IgD-negative memory B cell (primary cell): ENCODE measurements around the gene VAT1. TPM values are rescaled to one million over a fixed set of nuclear protein-coding genes. Genes with fewer than 3 reads are reported as not detected.

ENCODE experiments used
- H3K27ac Mint-ChIP-seq, 3 donors: one replicate each; pipeline ENCODE4 v1.8.0; 2020 to 2022; ENCODE audit warnings: mild to moderate bottlenecking in 3 of 3, mixed read lengths in 3 of 3, moderate library complexity in 1 of 3
- H3K27me3 Mint-ChIP-seq: one replicate; pipeline ENCODE4 v1.8.0; 2021; ENCODE audit warnings: mixed read lengths
- H3K36me3 Mint-ChIP-seq: one replicate; pipeline ENCODE4 v1.8.0; 2020; ENCODE audit warnings: mild to moderate bottlenecking, mixed read lengths
- H3K4me1 Mint-ChIP-seq, 3 donors: one replicate each; pipeline ENCODE4 v1.8.0; 2020 to 2022; ENCODE audit warnings: mixed read lengths in 3 of 3, mild to moderate bottlenecking in 1 of 3
- H3K4me3 Mint-ChIP-seq, 4 donors: one replicate each; pipeline ENCODE4 v1.8.0; 2020 to 2022; ENCODE audit warnings: mild to moderate bottlenecking in 4 of 4, mixed read lengths in 4 of 4, moderate library complexity in 3 of 4
- H3K9me3 Mint-ChIP-seq, 3 donors: one replicate each; pipeline ENCODE4 v1.8.0; 2020 to 2021; ENCODE audit warnings: mixed read lengths in 3 of 3, mild to moderate bottlenecking in 1 of 3
- polyA plus RNA-seq: library from polyadenylated mRNA; unstranded; fragments of 300-500 nt; fragmentation: Illumina TruSeq; gene quantifications from one replicate; pipeline ENCODE4 v1.2.3, GENCODE V29; 2021

The VAT1 gene
- polyA plus RNA-seq, 1 donor from 2014 or later = 47.6 TPM

DNA sequence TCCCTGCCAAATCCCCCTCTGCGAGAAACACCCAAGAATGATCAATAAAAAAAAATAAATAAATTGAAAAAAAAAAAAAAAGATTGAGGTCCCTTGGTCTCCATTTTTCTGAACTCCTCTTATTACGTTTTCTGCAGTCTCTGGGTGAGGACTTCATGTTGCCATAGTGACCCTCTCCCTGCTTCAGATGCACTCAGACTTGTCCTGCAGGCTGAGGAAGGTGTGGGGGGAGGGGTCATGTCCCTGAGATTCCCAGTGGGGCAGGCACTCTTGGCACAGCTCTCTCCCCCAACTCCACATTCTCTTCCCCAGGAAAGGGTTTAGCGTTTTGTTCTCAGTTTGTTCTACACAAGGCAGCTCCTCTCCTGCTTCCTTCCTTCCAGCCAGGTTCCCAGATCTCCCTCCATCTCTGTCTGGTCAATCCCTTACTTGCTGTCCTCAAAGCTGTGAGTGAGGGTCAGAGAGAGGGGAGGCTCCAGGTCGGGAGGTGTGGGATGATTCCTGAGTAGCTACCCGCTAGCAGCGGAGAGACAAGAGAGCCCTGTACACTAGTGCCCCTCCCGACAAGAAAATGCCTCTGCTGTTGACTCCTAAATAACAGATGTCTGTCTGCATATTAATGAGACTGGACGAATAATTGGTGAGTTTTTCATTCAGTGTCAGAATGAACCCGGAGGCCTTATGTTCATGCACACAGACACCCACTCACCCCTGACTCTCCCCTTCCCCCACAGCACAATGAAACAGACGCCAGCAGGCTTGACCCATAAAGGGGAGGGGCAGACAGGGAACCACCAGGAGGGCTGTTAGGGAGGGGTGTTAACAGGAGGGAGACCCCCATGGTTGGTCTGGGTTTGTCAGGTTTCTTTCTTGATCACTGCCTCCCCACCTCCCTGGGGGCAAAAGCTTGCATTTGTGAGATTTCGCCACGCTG is 12.0 kb upstream of the VAT1 start:
- peak overlapping the region in 1 of 3 donors; percentile 7 for H3K27ac Mint-ChIP-seq
- H3K4me1 Mint-ChIP-seq = peaks cover 0 to 3% (median 0%) of the 10 kb centered on the region in 3 donors
- no peaks in the 10 kb centered on the region for H3K9me3 Mint-ChIP-seq
- H3K36me3 Mint-ChIP-seq = no peaks in the 10 kb centered on the region
- no peak overlapping the region for H3K4me3 Mint-ChIP-seq
- H3K27me3 Mint-ChIP-seq = no peaks in the 10 kb centered on the region

DNA sequence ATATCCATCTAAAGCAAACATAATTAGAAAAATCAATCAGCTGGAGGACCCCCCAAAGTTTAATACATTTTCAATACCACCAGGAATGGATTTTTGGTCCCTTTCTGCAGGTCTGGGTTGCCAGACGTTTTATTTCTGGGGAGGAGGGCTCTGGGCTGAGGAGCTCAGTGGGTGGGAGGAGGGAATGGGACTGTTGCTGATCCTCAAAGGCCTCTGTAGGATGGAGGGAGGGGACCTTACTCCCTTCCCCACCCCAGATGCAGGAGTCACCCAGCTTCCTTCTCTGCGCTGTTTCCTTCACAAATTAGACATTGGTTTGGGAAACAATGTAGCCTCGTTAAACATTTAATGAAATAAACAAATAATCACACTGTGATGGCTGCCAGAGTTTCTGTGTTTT is 9.5 kb upstream of the VAT1 start:
- H3K4me3 Mint-ChIP-seq = no peak overlapping the region
- H3K27me3 Mint-ChIP-seq = no peaks in the 10 kb centered on the region
- H3K36me3 Mint-ChIP-seq = no peaks in the 10 kb centered on the region
- H3K9me3 Mint-ChIP-seq = no peaks in the 10 kb centered on the region
- peaks cover 0 to 4% (median 4%) of the 10 kb centered on the region in 3 donors for H3K4me1 Mint-ChIP-seq
- no peak overlapping the region for H3K27ac Mint-ChIP-seq

DNA sequence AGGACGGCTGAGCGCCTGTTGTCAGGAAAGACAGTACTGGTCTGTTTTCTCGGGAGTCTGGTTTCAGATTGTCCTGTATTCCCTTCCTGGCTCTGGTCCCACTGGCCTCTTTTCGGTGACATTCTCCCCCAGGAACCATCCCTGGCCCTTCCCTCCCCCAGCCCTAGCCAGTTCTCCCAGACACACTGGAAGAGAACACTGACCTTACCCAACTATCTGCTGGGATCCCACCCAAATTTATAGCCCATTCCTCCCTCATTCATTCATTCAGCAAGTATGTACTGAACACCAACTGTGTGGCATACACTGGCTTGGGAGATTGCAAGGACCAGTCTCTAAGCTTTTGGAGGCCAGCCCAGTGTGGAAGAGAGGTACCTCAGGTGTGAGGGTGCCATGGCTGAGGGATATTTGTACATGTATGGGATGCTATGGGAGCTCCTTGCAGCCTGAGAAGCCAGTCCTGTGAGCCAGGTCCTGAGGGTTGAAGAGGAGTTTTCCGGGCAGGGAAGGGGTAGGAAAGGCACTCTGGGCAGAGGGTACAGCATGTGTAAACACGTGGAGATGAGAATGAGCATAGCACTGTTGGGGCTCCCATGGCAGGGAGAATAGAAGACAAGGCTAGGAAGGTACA is 8.1 kb upstream of the VAT1 start:
- Mint-ChIP-seq H3K27me3 (no peaks in the 10 kb centered on the region), H3K4me1 (peaks cover 0 to 7% (median 5%) of the 10 kb centered on the region in 3 donors), H3K4me3 (no peak overlapping the region), H3K27ac (no peak overlapping the region), H3K36me3 (no peaks in the 10 kb centered on the region), H3K9me3 (no peaks in the 10 kb centered on the region)

DNA sequence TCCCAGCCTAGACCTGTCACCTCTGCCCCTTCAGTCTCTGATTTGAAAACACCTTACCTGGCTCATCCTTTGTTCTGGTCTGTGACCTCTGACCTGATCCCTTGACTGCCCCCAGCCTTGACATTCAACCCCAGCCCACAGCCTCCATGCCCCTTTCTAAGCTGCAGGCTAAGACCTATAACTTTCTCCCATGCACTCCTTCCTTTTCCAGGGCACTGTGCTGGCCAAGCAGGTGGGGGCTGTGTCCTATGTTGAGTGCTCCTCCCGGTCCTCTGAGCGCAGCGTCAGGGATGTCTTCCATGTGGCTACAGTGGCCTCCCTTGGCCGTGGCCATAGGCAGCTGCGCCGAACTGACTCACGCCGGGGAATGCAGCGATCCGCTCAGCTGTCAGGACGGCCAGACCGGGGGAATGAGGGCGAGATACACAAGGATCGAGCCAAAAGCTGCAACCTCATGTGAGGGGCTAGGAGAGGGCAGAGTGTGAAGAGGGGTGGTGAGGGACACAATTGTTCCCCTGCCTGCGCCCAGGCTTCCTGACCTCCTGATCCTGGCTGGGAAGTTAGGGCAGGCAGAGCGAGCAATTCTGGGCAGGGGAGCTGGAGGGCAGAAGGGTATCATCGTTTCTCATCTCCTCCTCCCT is 6.2 kb upstream of the VAT1 start:
- H3K4me3 Mint-ChIP-seq = peak overlapping the region in 2 of 4 donors; percentile 6 to 39
- no peaks in the 10 kb centered on the region for H3K27me3 Mint-ChIP-seq
- no peak overlapping the region for H3K27ac Mint-ChIP-seq

DNA sequence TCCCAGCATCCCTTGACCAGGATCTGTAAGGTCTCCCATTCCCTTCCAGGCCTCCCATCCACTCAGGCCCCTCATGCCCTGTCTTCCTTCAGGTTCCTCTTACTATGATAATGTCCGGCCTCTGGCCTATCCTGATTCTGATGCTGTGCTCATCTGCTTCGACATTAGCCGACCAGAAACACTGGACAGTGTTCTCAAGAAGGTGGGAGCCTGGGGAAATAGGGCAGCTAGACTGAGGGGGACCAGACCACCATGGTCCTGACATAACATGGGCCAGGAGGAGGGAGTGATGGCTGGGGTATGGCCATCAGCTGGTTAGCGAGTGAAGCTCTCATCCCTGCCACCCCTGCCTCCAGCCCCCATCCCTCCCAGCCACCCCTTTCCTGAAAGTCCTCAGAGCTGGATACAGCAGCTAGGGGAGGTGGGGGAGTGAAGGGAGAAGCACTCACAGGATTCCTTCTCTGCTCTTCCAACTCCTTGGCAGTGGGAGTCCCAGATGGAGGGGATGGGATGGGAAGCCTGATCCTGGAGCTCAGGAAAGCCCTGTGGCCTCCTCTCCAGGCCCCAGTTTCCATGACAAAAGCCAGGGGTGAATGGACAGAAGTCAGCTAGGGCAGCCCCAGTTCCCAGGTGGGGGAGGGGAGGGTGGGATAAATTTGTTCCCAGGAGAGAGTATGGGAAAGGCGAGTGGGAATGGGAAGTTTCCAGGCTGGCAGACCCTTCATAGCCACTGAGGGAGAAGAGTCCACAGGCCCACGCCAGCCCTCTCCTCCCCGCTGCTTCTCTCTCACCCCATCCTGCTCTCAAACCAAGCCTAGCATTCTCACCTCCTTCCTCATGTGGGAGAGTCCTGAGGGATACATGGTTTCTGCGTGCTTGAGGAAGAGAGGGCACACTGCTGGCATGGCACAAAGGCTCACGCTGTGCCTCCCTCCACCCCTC is 5.2 kb upstream of the VAT1 start:
- Mint-ChIP-seq H3K4me3 (peak overlapping the region in 1 of 4 donors; percentile 85), H3K27me3 (no peaks in the 10 kb centered on the region), H3K4me1 (peaks cover 6 to 15% (median 7%) of the 10 kb centered on the region in 3 donors), H3K36me3 (no peaks in the 10 kb centered on the region), H3K27ac (peak overlapping the region in 2 of 3 donors; percentile 81 to 83), H3K9me3 (no peaks in the 10 kb centered on the region)

More for the DNA sequence above, 6.2 kb upstream of the VAT1 start:
- H3K9me3 Mint-ChIP-seq = no peaks in the 10 kb centered on the region
- peaks cover 6 to 15% (median 7%) of the 10 kb centered on the region in 3 donors for H3K4me1 Mint-ChIP-seq
- no peaks in the 10 kb centered on the region for H3K36me3 Mint-ChIP-seq

DNA sequence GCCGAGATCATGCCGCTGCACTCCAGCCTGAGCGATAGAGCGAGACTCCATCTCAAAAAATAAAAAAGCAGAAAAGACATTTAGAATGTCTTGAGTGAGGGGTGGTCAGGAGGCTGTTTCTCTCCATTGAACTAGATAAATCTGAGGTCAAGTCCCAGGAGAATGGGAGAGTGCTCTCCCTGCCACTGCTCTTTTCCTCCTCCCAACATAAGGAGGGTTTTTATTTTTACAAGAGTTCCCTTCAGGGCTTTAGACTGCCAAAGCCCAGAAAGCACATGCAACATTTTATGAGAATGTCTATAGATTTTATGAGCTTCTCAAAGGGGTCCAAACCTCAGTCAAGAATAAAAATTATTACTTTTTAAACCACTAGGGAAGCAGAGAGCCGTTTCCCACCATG is 4.4 kb upstream of the VAT1 start:
- peaks cover 6 to 17% (median 7%) of the 10 kb centered on the region in 3 donors for H3K4me1 Mint-ChIP-seq
- peak overlapping the region in 2 of 3 donors; percentile 73 to 81 for H3K27ac Mint-ChIP-seq
- H3K27me3 Mint-ChIP-seq = no peaks in the 10 kb centered on the region
- no peaks in the 10 kb centered on the region for H3K36me3 Mint-ChIP-seq
- H3K4me3 Mint-ChIP-seq = peak overlapping the region; percentile 22 to 85 (median 28)
- H3K9me3 Mint-ChIP-seq = no peaks in the 10 kb centered on the region

DNA sequence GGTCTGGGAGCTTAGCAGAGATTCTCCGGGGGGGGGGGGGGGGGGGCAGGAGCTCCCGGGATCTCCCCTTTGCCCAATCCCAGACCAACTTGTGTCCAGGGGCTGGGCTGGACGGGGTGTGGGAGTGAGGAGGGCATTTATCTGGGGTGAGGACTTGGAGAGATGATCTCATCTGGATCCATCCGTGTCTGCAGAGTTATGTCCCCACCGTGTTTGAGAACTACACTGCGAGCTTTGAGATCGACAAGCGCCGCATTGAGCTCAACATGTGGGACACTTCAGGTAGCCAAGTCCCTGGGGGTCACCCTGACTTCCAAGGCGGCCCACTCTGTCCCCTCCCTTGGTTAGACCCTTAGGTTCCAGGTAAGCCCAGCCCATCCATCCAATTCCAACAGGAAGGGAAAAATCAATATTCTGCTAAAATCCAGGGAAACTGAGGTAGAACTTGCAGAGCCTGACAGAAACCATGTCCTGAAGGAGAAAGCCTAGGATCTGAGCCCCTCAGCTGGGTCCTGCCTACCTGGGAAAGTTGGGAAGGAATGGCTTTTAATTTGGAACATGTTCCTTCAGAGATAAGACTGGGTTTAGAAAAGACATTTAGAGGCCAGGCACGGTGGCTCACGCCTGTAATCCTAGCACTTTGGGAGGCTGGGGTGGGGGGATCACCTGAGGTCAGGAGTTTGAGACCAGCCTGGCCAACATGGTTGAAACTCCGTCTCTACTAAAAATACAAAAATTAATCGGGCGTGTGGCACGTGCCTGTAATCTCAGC is 3.8 kb upstream of the VAT1 start:
- peak overlapping the region; percentile 73 to 96 (median 81) for H3K27ac Mint-ChIP-seq
- no peaks in the 10 kb centered on the region for H3K36me3 Mint-ChIP-seq

DNA sequence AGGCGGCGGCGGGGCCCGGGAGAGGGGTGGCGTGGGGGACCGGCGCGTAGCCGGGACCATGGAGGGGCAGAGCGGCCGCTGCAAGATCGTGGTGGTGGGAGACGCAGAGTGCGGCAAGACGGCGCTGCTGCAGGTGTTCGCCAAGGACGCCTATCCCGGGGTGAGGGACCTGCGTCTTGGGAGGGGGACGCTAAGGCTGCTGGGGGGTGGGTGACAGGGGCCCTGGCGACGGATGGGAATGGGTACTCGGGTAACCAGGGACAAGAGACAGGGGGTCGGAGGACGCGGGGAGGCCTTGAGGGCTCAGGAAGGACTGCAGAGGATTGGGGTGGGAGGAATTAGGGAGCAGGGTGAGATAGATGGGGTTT is 3.1 kb upstream of the VAT1 start:
- Mint-ChIP-seq H3K4me1 (peaks cover 8 to 18% (median 8%) of the 10 kb centered on the region in 3 donors), H3K4me3 (peak overlapping the region; percentile 68 to 93 (median 82)), H3K27ac (peak overlapping the region; percentile 63 to 96 (median 81)), H3K36me3 (no peaks in the 10 kb centered on the region), H3K9me3 (no peaks in the 10 kb centered on the region), H3K27me3 (no peaks in the 10 kb centered on the region)

More for the DNA sequence above, 3.8 kb upstream of the VAT1 start:
- Mint-ChIP-seq H3K27me3 (no peaks in the 10 kb centered on the region), H3K4me3 (peak overlapping the region; percentile 23 to 93 (median 79)), H3K9me3 (no peaks in the 10 kb centered on the region), H3K4me1 (peaks cover 7 to 18% (median 8%) of the 10 kb centered on the region in 3 donors)

DNA sequence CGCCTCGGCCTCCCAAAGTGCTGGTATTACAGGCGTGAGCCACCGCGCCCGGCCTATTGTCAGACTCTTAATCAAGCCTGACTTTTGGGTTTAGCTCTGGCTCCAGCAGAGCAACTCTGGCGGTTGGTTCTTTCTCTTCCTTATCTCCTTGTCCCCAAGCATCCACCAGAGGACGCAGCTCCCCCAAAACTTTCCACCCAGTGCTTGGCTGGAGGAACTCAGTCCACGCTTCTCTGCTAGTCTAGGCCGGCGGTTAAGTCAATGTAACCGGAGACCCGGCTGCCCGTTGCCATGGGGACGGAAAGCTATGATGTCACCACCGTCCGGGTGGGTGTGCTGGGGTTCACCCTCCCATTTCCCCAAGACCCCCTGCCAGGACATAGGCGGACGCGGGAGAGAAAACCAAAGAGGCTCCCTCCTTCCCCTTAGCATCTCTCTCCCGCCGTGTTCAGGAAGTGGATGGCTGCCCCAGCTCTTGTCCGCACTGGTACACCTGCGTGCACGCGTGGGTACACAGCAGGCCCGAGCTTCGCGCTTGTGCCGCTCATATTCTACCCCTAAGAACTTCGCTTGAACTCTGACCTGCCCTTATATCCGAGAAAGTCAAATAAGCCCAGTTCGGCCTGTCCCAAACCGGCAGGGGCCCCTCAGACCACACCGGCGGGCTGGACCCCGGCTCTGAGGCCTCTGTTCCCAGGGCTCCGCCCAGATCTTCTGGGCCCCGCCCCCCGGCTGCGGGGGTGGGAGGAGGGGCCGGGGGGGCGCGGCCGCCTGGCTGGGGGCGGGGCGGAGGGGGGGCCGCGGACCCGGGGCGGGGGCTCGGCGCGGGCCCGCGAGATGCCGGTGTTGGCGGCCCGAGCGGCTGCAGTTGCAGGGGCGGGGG is 2.5 kb upstream of the VAT1 start, which contains the start of gene RND2:
Gene RND2 (plus strand): TSS at position 825 of the 883 bp plus-strand sequence. CDS start 117 bp downstream, outside the sequence.
- H3K4me1 Mint-ChIP-seq = peaks cover 8 to 18% (median 9%) of the 10 kb centered on the region in 3 donors
- H3K27ac Mint-ChIP-seq = peak within 1 kb of the TSS; percentile 89 to 96 (median 91)
- no peaks in the 10 kb centered on the region for H3K27me3 Mint-ChIP-seq
- no peaks in the 10 kb centered on the region for H3K36me3 Mint-ChIP-seq
- no peaks in the 10 kb centered on the region for H3K9me3 Mint-ChIP-seq
- H3K4me3 Mint-ChIP-seq = peak within 1 kb of the TSS; percentile 84 to 96 (median 92)

DNA sequence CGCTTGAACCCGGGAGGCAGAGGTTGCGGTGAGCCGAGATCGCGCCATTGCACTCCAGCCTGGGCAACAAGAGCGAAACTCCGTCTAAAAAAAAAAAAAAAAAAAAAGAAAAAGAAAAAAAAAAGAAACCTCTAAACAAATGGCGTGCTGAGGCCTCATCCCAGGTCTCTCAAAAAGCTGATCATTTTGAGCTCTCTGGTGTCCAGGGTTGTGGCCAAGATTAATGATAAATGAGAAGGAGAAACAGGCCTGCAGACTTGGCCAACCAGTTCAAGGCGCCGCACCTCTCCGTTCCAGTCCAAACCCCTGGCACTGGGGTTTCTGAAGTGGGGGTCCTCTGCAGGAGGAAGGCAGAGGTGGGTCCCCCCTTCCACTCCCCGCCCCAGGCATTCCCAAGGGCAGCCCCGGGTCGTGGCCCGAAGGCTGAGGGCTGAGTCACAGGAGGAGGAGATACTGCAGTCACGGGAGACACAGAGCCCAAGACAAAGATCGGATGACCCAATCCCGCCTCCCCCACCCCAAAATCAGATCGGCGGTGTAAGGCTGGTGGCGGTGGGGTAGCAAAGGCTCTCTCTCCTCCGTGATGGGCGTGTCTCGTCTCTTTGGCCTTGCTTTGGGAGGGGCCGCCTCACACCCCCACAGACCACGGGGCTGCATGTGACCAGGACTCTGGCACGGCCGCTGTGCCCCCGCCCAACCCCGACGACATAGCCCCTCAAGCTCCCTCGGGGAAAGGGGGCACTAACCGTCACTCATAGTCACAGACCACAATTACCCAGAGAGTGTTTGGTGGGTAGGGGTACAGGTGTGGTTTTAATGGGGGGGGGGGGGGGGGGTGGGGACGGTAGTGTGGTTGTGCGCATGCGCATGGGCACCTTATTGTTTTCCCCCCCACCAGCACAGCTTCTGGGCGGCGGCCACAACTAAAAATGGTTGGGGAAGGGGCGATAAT is 1.1 kb downstream of the VAT1 start:
- Mint-ChIP-seq H3K27ac (peak overlapping the region; percentile 81 to 95 (median 83)), H3K36me3 (no peaks in the 10 kb centered on the region), H3K9me3 (no peaks in the 10 kb centered on the region), H3K4me3 (peak overlapping the region; percentile 94 to 96 (median 96)), H3K27me3 (no peaks in the 10 kb centered on the region), H3K4me1 (peaks cover 14 to 19% (median 16%) of the 10 kb centered on the region in 3 donors)

DNA sequence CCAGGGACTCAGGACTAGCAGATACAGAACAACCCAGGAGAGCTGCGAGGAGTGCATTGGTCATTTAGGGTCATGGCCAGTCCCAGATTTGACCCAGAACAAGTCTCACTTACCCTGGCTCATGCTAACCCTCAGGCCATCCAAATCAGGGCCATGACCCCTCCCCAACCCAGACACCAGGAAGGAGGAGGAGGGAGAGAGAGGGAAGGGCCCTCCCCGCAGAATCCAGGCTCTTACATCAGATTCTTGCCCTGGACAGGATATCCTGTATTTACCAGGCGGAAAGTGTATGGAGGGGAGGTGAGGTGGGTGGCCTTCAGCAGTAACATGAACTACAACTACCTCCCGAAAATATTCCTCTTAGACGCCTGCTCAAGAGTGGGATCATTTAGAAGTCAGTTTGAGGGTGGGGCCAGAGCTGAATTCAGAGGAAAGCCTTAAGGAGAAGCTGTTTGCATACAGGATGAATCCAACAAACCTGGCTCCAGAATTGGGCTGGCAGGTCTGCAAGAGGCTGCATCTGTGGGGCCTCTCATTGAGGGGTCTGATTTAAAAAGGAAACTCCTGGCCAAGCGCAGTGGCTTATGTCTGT is 2.1 kb downstream of the VAT1 start:
- no peaks in the 10 kb centered on the region for H3K36me3 Mint-ChIP-seq
- H3K4me1 Mint-ChIP-seq = peaks cover 14 to 19% (median 14%) of the 10 kb centered on the region in 3 donors
- H3K4me3 Mint-ChIP-seq = peak overlapping the region; percentile 21 to 96 (median 88)
- no peaks in the 10 kb centered on the region for H3K9me3 Mint-ChIP-seq
- H3K27ac Mint-ChIP-seq = peak overlapping the region; percentile 65 to 83 (median 67)
- no peaks in the 10 kb centered on the region for H3K27me3 Mint-ChIP-seq
